Measurements from ENCODE around the gene ARF1.

The ARF1 gene

DNA sequence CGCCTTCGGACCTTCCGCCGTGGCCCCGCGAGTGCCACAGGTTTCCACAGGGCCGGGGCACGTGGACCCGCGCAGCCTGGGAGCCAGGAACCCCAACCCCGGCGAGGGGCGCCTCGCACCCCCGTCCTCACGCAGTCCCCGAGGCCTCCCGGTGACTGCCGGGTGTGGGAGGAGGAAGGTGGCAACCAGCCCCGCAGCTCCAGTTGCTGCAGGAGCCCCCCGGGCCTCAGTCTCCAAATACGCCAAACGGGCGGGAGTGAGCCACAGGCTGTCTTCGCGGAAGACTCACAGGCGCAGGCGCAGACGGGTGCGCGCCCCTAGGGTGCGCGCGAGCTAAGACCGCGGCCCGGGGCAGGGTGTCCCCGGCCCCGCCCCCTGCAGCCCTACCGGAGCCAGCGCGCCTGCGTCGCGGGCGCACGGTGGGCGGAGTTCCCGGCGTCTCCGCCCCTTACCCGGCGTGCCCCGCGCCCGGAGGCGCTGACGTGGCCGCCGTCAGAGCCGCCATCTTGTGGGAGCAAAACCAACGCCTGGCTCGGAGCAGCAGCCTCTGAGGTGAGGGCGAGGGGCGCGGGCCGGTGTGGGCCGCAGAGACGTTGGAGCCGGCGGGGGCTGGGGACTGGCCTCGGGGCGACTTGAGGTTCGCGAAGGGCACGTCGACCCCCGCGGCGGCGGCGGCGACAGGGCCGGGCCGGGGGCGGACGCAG, at the start of gene ARF1:
ARF1 (plus strand) TSS at position 495 of the 704 bp plus-strand sequence. CDS start 14,407 bp downstream, outside the sequence.
- peak; percentile 89 to 92 for DNase-seq

DNA sequence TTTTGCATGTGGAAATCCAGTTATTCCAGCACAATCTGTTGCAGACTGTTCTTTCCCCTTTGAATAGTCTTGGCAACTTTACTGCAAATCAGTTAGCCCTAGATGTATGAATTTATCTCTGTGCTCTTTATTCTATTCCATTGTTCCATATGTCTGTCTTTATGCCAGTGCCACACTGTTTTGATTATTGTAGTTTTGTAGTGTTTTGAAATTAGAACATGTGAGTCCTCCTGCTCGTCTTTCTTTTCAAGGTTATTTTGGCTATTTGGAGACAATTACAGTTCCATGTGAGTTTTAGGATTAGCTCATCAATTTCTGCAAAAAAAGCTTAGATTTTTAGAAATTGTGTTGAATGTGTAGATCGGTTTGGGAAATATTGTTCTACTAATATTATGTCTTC, 49.1 kb upstream of the ARF1 start:
- DNase-seq = no peak

DNA sequence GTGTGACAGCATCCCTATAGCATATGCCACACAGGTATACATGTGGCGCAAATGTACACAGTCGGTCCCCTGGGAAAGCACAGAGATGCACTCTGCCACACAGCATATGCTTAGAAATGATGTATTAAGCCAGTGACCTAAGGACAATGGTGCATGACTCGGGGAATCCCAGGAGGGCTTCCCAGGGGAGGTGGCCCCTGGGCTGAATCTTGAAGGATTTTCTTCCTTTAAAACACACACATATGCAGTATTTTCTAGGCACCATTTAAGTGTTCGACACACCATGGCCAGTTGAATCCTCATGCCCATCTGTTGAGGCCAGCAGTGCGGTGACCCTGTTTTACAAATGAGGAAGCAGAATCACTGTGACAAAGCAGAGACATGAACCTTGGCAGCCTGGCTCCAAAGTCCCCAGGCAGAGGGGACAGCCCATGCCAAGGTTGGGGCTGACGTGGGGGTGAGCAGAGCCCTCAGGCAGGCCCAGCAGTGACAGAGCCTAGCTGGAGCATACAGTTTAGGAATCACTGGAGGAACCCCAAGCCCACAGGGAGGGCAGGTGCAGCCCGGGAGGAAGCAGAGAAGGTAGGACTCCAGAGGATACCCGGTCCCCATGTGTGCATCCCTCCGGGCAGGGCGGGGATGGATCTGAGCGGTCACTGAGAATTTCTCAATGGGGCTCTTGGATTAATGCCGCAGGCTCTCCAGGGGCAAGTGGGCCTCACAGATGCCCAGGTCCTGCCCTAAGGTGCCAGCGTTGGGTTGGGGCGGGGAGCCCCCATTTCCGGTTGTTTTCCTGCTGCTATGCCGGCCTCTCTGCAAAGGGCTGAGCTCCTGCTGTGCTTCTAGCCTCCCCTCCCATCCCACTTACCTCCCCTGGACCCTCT, 47.3 kb upstream of the ARF1 start:
- no peak for DNase-seq

- DNase-seq = no peak
Observed at GRCh38 chr1:228035844-228036243, 46.7 kb upstream of the ARF1 start.

DNA sequence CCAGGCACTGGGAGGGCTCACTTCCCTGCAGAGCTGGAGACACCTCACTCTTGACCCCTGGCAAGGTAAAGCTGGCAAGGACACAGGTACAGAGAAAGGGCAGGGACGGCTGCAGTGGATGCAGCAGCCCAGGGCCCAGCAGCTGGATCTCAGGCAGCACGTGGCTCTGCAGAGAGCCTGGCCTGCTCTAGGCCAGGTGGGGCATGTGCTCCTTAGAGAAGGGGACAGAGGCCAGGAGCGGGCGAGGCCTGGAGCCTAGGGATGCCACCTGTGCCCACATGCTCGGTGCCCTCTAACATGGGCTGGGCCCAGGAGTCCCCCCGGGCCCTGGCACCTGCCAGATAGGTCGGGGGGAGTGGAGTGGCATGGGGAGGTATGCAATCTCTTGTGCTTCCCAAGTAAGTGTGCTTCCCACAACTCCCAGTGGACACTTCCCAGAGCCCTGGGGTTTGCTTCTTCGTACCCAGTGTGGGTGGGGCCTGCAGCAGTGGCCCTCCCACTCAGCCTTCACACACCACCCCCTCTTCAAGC, 45.7 kb upstream of the ARF1 start:
- no peak for DNase-seq

DNA sequence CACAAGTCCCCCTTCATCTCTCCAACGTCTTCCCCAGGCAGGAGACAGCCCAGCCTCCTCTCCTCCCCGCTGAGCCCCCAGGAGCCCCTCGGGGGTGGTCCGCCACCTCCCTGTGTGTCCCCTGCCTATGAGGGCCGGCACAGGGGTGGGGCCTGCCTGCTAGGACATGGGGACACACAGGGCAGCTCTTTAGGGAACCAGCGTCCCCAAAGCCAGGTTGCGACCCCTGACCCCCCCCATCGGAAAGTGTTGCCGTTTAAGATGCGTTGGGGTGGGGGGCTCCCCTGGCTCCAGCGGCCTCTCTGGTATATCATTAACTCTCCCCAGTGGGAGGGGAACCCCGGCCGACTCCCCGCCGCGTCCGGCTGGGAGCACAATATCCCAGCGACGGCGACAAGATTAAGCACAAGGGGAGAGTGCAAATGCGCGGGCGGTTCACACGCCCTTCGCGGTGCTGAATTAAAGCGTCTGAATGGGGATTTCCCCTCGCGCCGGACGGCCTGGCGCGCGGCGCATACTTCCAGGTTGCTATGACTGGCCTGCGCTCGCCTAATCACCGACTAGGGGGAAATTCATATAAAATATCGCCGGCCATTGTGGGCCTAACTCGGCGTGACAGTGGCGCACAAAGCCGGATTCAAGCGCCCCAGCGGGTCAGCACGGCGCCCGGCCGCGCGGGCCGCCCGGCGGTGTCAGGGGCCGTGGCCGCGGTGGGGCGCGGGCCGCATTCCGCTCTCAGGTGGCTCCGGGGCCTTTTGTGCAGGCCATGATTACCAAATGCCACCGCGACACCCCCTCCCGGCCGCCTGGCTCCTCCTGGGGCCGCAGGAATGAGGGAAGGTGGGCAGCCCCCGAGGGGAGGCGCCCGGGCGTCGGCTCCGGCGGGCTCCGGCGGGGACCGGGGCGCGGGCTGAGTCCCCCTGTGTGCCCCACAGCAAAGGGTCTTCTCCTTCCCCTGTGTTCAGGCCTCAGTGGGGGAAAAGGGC, 44.8 kb upstream of the ARF1 start:
- no peak for DNase-seq

- DNase-seq = no peak
Observed at GRCh38 chr1:228038387-228039005, 44.0 kb upstream of the ARF1 start.

DNA sequence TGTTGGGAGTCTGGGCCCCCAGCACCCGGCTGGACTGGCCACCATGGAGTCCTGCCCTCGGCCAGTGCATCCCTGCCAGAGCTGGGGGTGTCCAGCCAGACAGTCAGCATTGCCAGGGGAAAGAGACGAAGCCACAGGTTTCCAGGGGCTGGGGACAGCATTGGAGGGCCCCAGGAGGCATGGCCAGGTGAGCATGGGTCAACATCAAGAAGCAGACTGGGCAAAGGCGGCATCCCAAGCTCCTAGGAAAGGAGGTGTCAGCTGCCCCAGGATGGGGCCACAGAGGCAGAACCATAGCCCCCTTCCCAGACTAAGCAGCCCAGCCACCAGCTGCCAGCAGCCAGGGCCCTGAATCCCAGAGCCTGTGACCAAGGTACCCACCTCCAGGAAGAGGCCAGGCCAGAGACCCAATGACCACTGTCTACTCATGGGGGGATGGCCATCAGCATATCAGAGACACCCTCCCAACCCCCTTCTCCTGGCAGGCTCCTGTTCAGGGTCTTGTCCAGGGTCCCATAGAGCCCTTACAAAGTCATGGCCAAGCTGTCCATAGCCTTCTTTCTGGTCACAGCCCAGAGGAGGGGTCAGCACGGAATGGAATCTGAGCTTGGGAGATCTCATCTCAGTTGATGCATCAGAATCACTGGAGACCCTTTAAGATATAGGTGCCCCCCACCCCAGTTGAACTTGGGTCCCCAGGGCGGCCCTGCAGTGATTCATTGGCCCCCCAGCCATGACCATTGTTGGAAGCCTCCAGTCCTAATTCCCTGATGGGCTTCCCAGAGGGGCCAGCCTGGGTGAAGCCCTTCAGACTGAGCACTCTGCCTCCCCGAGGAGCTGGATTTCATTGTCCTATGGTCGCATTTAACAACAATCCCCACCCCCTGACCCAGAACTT, 43.3 kb upstream of the ARF1 start:
- no peak for DNase-seq

DNA sequence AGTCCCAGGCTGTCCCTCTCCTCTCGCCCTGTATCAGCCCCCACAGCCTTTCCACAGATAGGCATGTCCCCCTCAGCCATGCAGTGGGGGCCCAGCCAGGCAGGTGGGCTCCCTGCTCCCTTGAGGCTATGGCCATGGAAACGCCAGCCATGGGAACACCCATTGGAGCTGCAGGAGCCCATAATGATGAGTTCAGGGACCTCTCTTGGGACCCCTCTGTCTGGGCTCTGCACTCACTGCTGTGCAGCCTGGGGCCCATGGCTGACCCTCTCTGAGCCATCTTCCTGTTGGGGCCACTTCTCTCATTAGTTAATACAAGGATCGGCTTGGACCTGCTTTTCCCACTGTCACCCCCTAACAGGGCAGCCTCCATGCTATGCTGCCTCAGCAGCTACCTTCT, 42.5 kb upstream of the ARF1 start:
- DNase-seq = no peak

DNA sequence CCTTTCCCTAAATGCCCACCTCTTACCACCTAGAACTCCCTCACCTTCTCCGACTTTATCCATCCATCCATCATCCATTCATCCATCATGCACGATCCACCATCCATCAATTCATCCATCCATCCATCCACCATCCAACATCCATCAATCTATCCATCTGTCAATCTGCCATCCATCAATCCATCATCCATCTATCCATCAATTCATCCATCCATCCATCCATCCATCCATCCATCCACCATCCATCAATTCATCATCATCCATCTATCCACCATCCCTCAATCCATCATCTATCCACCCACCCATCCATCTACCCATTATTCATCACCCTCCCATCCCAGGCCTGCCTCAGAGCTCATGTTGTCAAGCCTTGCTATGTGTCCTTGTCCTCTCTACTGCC, 41.2 kb upstream of the ARF1 start:
- DNase-seq = no peak

GRCh38 chr1:228042508-228042907, 40.0 kb upstream of the ARF1 start:
- DNase-seq = no peak

GRCh38 chr1:228043281-228043848, 39.1 kb upstream of the ARF1 start:
- no peak for DNase-seq

GRCh38 chr1:228044961-228045360, 37.5 kb upstream of the ARF1 start:
- no peak for DNase-seq

GRCh38 chr1:228045405-228045804, 37.1 kb upstream of the ARF1 start:
- no peak for DNase-seq

DNA sequence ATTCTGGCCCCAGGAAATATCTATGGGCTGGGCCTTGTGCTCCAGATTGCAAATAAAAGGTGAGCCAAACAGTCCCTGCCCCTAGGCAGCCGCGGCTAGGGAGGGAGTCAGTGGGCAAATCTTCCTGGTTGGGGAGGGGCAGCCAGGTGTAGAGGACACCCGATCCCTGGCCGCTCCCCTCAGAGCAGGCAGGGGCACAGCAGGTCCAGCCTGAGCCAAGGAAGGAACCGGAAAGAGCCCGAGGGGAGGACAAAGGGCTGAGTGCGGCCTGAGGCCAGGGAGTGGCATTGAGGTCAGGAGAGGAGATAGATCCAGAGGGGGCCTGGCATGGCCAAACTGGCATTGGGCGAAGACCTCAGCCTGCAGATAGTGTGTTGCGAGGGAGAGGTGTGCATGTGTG, 36.6 kb upstream of the ARF1 start:
- DNase-seq = no peak

DNA sequence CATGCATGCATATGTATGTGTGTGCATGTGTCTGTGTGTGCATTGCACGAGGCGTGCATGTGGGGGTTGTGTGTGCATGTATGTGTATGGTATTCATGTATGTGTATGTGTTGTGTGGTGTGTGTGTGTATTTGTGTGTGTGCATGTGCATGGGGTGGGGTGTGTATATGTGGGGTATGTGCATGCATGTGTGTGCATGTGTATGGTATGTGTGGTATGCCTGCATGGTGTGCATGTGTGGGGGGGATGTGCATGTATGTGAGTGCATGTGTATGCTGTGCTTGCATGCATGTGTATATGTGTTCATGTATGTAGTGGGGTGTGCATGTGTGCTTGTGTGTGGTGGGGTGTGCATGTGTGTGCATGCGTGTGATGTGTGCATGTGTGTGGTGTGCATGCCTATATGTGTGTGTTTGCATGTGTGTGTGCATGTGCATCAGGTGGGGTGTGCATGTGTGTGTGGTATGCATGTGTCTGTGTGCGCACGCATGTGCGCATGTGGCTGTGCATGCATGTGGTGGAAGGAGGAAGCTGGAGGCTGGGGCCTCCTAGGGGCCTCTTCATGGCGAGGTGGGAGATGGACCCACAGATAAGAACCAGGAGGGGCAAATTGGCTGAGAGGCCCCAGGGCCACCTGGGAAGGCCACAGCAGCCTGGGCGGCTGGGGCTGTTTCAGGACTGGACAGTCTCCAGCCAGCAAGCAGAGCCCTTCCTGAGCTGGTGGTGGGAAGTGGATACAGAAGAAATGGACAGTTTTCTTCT, 35.9 kb upstream of the ARF1 start:
- DNase-seq = no peak

DNA sequence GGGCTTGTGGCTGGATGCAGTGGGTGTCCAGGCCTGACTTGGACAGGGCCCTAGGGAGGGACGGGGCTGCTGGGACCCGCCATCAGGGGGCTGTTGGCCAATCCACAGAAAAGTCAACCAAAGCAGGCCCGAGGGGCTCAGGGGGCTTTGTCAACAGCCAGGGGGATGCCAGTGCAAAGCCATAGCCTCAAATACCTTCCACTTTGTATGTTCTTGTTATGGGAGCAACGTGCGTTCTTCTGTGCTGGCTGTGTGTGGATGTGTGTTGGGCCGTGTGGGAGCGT, 35.4 kb upstream of the ARF1 start:
- DNase-seq = no peak

DNA sequence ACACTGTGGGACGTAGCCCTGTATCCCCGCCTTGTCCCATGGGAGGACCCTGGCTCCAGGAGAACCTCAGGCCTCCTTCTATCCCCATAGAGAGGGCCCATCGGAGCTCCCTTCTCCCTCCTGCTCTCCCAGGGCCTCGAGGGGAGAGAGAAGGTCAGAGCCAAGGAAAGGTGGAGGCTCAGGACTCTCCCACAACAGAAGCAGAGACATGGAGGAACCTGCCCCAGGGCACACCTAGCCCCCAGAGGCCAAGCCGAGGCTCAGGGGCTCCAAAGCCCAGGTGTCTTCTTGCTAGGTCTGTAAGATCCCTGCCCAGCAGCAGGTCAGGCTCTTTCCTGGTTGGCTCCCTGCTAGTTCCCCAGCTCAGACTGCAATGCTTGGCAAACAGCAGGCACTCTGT, 34.4 kb upstream of the ARF1 start:
- DNase-seq = no peak

DNA sequence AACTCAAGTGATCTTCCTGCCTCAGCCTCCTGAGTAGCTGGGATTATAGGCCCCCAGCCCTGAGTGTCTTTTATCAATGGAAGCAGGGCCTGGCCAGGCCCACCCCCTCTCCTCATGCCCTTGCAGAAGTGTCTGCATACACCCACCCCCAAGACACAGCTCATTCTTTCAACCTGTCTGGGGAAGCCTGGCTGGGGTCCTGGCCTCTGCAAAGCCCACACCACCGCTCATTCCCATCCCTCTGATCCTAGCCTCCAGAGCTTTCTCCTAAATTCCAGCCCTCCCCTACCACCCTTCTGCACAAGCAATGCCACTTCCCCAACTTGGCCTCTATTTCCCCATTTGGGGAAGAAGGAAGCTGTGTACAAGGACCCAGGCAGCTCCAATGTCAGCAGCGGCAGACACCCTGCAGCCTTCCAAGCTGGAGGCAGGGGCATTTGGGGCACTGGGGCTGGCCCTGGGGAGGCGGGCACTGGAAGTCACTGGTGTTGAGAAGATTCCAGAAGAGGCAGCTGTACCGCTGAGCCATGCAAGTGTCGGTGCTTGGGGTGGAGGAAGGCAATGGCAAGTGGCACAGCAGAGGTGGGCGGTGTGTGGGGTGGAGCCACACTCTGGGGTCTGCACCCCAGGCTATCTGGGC, 33.7 kb upstream of the ARF1 start:
- no peak for DNase-seq
